ENCODE data around the gene AGGF1.
"Not testable (repeated sequence)": the region's sequence is repeated elsewhere in the genome, so short reads cannot be mapped to it uniquely, and the experiment has no call there.

Gene AGGF1

GRCh38 chr5:77024490-77024889, 5.7 kb upstream of the AGGF1 start:
- no peak for DNase-seq (ENCODE audit: low read depth, low spot score)

DNA sequence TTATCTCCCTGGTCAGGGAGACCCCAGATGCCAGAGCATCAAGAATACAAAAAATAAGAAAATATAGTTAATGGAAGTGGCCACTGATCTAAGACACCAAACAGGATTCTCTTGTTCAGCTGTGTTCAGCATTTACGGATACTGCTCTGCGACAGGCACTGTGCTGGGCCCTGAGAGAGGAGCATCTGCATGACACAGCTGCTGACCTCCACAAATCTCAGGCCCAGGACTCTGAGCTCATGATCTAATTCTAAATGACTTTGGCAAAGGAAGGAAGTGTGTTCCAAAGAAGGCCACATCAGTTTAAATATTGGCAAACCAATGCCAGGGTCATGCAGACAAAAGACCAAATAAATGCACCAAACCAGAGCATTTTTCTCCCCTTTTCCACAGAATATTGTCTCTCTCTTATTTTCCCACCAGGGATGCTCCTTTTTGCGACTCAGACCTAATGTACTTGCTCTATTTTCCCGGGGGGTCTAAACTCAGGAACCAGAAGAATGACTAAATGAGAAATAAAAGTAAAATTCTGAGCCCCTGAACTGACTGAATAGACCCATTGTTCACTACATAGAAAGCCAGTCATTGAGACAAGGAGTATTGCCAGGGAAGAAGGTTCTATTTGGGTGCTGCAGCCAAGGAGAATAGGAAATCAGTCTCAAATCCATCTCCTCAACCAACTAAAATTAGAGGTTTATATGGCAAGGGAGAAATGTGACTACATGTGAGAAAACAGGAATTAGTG, 1.4 kb upstream of the AGGF1 start:
- DNase-seq (ENCODE audit: low read depth, low spot score) = no peak

- no peak for DNase-seq (ENCODE audit: low read depth, low spot score)
These were observed 773 bp upstream of the AGGF1 start for GRCh38 chr5:77029376-77029885.

DNA sequence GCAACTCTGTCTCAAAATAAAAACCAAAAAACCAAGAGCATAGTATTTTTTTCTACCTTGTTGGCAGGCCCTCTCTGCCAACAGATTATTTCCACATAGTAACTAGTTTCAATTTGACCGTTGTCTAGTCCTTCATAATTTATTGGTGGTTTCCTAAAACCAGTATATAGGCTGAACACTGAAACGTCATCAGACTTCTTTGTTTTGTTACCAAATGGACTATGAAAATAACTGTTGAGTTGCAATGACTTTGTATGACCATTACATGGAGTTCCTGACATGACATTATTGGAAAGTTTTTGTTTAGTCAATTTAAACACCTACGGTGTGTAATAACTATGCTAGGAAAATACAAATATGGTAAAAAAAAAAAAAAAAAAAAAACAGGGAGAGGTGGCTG, 1.7 kb downstream of the AGGF1 start:
- no peak for DNase-seq (ENCODE audit: low read depth, low spot score)

GRCh38 chr5:77032635-77033034, 2.4 kb downstream of the AGGF1 start:
- DNase-seq (ENCODE audit: low read depth, low spot score) = no peak

DNA sequence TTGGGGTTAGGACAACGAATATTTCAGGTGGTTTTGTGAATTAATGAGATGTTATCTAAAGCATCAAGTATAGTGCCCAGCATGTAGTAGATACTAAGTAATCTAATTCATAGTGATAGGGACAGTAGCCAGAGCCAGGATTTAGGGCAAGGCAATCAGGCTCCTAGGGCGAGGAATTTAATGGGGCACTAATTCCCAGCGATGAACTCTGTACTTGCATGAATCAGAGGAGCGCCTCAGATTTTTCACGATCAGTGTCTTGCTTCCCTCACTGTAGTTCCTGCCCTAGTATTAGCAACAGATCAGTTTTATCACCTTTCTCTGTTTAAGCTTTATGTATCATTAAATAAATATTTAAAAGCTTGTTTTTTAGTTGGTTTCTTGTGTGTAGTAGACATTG, 3.1 kb downstream of the AGGF1 start:
- DNase-seq (ENCODE audit: low read depth, low spot score) = no peak

DNA sequence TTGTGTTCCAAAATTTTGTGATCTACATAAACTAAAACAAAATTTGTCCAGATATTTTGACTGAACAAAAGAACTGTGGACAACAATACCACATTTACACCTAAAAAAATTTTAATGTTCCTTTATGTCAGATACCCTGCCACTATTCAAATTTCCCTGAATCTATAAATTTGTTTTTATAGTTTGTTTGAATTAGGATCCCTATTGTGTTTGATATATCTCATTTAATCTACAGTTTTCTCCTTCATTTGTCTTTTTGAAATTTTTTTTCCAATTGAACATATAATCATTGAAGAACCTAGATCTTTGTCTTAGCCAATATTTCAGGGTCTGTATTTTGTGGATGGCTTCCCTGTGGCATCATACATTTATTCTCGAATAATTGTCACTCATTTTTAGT, 5.7 kb downstream of the AGGF1 start:
- no peak for DNase-seq (ENCODE audit: low read depth, low spot score)

DNA sequence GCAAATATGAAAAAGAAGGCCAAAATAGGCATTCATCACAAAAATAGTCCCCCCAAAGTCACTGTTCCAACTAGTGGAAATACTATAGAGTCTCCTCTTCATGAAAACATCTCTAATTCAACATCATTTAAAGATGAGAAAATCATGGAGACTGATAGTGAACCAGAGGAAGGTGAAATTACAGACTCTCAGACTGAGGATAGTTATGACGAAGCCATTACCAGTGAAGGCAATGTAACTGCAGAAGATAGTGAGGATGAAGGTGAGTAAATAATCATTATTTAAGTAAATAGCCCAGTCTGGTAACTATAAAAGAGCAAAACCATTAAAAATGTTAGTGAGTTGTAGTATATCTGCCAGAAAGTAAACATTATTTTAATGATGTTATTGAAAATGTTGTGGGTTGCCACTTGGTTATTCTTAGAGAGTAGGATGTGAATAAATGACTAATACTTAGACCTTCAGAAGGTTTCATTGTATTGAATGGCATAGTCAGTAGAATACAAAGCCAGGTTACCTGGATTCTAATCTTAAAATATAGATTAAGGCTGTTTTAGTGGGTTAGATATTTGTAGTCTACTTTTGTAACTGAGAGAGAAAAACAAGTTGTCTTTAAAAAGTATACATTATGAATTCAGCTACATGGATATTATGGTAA, 16.3 kb downstream of the AGGF1 start:
- no peak for DNase-seq (ENCODE audit: low read depth, low spot score)

DNA sequence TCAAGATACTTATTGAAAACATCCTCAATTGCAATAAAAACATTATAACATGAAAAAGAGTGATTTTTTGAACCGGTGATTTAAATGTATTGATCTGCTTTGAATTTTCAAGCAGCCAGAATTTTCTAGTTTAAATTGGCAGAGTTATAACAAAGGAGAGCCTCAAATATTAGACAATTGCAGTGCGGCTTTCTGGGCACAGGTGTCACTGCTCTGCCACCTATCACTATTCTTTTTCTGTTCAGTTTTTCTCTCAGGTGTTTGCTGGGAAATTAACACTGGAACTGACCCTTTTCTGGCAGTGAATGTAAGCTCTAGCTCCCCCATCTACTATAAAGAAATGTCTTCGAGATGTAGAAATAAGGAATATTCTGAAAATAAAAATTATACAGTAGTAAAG, 33.8 kb downstream of the AGGF1 start:
- no peak for DNase-seq (ENCODE audit: low read depth, low spot score)

DNA sequence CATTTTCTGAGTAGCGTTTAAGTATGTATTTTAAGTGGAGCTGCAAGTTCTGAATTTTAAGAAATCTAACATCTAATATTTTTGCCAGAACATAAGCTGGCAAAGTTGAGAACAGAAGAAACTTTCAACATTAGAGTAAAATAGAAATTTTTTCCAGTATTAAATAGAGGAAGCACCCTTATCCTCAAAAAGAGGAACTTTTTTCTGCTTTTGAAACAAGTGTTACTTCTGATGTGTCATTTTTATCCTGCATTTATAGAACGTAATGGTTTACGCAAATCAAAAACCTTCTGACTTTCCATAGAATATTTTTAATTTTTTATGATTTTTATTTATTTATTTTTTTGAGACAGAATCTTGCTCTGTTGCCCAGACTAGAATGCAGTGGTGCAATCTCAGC, 35.1 kb downstream of the AGGF1 start:
- no peak for DNase-seq (ENCODE audit: low read depth, low spot score)

DNA sequence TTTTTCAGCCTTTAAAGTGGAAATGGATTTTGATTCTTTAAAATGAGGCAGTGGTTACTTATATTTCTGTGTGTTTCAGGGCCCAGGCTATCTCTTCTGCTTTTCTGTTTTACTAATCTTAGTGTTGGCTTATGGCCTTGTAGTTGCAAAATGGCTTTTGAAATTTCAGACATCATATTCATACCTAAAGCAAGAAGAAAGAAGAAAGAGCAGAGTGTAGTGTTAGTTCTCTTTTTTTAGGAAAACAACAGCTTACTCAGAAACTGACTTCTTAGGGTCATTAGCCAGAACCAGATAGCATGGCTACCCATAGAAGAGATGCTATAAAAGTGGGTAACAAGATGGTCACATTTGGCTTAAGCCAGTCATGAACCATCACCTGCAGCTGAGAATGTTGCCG, 36.0 kb downstream of the AGGF1 start:
- DNase-seq (ENCODE audit: low read depth, low spot score) = no peak

DNA sequence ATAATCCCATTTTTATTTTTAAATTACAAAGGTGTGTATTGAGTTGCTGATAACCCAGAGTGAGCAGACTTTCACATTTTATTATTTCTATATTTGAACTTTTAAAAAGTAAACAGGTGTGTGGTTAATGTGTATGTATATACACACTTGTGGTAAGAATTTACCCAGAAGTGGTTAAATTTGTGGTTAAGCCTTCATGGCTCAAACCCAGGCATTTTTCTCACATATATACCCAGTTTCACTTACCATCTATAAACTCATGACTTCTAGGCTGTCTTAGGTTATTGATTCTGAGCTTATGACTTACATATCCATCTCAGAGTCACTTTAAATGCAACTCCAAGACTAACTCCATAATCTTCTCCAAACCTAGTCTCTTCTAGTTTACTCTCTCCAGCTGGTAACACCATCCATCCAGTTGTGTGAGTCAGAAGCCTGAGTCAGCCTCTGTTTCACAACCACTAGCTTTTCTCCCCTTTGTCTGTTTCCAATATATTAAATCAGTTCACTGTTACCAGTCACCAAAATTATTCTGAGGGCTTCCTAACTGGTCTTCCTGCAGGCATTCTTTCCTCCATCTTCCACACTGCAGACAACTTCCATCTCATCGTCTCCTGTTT, 36.7 kb downstream of the AGGF1 start:
- DNase-seq (ENCODE audit: low read depth, low spot score) = no peak

GRCh38 chr5:77073667-77074066, 43.5 kb downstream of the AGGF1 start:
- DNase-seq (ENCODE audit: low read depth, low spot score) = no peak

DNA sequence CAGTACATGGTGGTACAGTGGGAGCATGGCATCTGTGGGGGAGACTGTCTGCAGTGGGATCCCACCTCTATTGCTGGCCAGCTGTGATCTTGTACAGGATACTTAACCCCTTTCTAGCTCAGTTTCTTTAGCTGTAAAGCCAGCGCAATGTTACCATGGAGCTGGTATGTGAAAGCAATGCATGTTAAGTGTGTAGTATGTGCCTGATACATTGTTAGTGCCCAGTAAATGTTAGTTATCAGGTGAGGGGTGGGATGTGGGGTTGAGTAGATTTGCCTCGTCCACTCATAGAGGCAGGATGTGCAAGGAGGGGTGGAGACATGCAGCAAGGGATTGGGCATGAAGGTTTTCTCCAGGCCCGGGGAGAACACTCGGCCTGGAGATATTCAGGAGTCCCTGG, 44.5 kb downstream of the AGGF1 start:
- no peak for DNase-seq (ENCODE audit: low read depth, low spot score)

DNA sequence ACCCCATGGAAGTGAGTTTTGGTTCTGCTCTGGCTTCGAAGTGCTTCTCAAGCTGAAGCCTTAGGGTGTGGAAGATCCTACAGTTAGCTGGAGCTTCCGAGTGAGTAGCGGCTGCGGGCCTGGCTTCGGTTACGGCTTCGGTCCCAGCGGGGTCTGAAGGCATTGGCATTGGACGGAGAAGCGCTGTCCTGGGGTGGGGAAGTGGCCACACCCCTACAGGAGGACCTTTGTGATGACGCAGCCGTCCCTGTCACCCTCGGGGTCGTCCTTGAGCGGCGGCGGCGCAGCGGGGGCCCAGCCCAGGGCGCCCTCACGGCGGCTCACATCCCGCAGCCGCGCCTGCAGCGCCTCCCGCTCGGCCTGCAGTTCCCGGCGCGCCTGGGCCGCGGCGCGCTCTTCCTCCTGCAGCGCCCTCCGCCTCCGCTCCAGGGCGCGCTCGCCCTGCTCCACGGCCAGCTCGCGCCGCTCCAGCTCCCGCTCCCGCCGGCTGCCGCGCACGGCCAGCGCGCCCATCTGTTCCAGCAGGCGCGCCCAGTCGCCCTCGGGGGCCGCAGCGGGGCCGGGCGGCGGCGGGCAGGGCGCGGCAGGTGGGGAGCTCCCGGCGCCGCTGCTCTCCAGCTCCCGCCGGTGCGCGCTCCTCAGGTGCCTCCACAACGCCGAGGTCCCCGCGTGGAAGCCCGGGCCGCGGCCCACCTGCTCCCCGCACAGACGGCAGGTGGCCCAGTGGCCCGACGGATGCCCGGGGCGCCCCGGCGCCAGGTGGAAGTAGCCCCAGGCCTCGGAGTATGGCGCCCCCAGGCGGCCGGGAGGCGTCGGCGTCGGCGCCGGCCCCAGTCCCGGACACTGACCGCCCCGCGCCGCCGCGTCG, 47.0 kb downstream of the AGGF1 start:
- no peak for DNase-seq (ENCODE audit: low read depth, low spot score)

DNA sequence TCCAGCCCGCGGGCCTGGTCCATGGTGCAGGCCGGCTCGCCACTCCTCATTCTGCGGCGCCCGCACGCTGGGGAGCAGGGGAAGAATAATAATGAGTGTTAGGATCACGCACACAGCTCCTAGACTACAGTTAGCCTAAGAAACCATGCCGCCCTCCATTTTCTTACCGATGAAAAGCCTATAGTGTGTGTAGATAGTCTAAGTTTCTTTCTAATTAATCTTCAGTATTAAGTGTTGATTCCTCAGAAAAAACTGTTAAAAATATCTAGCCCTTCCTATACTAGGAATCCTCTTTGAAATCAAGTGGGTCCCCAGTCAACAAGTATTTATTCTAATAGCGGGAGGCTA, 47.6 kb downstream of the AGGF1 start:
- DNase-seq (ENCODE audit: low read depth, low spot score) = no peak

- not testable (repeated sequence) for DNase-seq (ENCODE audit: low read depth, low spot score)
These were observed 50.3 kb downstream of the AGGF1 start for GRCh38 chr5:77080479-77080878.

GRCh38 chr5:77080905-77081304, 50.7 kb downstream of the AGGF1 start:
- DNase-seq (ENCODE audit: low read depth, low spot score) = no peak

- no peak for DNase-seq (ENCODE audit: low read depth, low spot score)
These were observed 52.1 kb downstream of the AGGF1 start for GRCh38 chr5:77082280-77082679.

DNA sequence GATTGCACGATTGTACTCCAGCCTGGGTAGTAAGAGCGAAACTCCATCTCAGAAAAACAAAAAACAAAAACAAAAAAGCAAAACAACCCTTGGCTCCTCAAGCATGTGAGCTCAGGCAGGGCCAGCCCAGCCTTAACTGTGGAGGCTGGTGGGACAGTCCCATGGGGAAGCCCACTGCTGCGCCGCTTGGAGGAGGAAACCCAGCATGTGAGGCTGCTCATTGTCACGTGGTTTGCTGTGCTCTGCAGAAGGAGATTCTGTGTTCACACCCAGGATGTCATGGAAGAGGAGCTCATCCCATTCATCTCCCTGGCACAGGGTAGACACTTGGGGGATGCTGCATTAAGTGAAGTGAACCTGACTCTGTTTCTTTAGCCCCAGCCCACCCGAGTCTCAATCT, 52.9 kb downstream of the AGGF1 start:
- no peak for DNase-seq (ENCODE audit: low read depth, low spot score)

DNA sequence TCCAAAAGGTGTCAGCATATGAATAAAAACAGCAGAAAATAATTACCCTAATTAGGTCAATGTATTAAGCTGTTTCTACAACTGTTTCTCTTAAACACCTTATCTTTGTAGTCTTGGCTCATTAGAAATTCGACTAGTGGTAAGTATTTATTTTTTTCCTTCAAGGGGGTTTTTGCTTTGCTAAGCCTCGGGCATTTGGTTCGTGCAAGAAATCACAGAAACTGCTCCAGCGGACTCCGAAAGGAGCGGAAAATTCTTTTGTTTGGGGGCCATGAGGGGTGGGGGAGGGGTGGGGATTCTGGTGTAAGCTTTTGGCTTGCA, 56.1 kb downstream of the AGGF1 start:
- no peak for DNase-seq (ENCODE audit: low read depth, low spot score)

Measured in brain pericyte (primary cell).